ENCODE measurements around the gene LSM10.
A peak's percentile ranks its signal among the peaks of the same experiment; 100 is the strongest.

Gene LSM10

DNA sequence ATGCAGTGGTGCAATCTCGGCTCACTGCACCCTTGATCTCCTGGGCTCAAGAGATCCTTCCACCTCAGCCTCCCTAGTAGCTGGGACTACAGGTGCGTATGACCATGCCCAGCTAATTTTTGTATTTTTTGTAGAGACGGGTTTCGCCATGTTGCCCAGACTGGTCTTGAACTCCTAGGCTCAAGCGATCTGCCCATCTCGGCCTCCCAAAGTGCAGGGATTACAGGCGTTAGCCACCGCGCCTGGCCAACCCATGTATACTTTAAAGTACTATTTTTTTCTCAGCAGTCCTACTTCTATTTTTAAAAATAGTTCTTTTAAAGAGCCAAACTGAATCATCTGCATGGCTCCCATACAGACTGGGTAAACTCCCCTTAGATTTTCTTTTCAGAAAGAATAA is 15.5 kb downstream of the LSM10 start:
- DNase-seq = no peak

DNA sequence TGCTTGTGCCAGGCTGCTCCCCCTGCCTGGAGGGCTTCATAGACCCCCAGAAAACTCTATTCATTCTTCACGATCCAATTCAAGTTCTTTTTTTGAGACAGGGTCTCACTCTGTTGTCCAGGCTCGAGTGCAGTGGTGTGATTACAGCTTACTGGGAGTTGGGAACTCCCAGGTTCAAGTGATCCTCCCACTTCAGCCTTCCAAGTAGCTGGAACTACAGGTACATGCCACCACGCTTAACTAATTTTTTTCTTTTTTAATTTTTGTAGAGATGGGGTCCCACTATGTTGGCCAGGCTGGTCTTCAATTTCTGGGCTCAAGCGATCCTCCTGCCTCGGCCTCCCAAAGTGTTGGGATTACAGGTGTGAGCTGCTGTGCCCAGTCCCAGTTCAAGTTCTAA is 16.3 kb downstream of the LSM10 start:
- DNase-seq = no peak

DNA sequence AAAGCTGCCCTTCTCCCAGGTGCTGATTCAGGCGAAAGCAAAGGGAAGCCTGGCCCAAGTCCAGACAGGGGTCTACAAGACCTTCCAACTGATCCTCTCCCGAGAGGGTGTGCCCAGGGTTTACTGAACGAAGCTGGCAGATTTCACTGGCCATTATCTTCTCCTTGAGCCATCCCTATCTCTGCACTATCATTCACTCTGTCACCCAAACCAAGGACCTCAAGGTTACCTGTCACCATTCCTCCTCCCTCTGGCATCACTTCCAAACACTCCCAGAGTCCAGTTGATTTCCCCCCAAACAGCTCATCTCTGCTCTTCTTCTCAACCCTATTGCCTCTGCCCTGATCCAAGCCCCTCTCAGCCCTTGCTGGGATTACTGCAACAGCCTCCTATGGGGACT is 16.9 kb downstream of the LSM10 start:
- no peak for DNase-seq

DNA sequence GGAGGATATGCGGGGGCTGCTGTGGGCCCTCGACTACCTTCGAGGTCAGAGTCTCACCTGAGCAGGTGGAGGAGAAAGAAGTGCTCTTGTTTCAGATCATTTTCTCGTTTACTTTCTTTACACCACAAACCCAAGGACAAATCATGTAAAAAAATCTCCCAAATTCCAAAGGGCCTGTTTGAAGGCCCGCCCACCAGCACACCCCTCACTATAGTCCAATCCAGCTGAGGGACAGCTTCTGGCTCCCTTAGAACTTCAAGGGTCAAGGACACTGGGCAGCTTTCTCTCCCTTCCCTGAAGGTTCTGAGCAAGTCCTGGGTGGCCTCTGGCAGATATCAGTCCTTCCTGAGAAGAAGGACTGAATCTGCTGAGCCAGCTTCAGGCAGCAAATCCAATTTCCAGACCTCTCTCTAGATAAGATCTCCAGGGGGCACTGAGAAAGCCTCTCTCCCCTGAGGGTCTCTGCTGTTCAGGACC is 17.5 kb downstream of the LSM10 start:
- no peak for DNase-seq

DNA sequence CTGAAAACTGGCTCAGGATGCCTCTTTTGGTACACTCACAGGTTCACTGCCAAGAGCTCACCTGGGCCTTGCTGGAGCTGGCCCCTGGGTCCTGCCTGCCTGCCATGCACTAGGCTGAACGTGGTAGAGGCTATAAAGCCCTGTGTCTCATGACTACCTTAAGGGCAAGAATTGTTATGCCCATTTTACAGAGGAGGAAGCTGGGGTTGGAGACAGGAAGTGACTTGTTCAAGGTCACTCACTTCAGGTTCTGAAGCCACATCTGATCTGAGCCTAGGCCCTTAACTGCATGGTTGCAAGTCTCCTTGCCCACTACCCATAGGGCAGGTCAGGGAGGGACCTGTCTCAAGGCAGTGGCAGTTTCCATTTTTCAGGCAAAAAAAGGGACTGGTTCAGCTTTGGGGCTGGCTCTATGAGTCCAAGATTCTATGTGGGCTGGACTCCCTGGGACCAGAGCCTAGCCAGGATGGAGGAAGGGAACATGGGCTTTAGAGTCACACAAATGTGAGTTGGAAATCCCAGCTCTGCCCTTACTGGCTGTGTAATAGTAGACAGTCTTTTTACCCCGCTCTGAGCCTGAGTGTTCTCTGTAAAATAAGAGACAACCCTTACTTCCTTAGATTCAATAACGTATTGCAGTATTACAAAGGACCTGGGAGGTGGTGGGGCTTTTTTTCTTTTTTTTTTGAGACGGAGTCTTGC is 19.8 kb downstream of the LSM10 start:
- DNase-seq = no peak

DNA sequence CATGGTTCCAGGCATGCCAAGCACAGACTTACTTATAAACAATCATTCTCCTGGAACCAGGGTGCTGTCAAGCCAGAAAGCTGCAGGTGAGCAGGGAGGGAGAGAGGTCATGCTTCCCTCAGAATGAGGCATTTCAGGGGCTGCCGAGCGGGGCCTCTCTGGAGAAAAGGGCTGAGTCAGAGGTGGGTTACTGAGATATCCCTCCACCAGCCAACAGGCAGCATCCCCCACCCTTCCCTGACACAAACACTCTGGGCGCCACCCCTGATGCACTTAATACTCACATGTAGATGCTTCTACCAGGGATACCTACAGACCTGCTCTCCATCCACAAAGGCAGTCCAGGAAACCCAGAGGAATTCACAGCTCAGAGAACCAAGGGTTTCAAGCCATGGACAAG is 25.1 kb downstream of the LSM10 start:
- no peak for DNase-seq

DNA sequence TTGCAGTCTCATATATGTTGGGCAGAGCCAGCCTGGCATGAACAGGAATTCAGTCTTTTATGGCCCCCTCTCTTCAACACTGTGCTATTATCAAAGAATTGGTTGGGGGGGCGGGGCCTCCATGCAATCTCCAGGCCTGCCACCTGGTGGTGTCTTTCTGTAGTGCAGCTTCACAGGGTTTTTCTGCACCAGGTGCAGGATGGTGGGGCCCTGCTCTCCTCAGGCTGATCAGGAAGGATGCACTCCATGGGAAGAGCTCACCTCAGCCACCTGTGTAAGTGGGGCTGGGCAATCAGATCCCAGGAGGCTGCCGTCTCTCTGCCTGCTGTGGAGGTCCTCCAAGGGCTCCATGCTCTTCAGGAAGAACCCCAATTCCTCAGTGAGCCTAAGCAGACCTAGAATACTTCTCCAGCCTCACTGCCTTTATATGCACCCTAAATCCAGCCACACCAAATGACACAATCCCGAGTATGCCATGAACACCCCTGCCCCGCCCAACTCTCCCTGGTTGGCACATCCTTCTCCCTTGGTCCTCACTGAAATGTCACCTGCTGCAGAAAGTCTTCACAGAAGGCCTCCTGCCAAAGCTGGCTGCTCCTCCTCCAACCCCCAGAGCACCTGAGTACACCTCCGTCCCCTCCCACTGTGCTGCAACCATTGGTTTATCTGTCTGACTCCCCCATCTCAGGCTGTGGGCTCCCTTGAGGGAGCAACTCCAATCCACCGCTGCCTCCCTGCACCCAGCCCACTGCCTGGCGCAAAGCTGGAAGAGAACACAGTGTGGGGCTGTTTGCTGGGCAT is 28.4 kb downstream of the LSM10 start:
- peak; percentile 21 for DNase-seq

DNA sequence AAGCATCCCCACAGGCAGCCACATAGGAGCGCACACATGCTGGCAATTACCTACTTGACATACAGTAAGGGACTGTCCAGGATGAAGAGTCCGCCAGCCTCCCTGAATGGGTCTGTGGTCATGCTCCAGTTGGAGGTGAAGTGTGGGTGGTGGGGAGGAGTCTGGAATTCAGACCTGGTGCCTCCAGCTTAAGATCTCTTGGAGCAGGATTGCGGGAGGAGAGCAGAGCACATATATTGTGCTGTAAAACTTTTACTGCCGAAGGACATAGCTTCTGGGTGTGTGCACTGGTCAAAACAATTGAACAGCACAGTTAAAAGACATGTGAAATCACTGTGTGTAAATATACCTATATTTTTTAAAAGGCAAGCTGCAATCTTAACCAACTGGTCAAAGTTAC is 29.9 kb downstream of the LSM10 start:
- no peak for DNase-seq

DNA sequence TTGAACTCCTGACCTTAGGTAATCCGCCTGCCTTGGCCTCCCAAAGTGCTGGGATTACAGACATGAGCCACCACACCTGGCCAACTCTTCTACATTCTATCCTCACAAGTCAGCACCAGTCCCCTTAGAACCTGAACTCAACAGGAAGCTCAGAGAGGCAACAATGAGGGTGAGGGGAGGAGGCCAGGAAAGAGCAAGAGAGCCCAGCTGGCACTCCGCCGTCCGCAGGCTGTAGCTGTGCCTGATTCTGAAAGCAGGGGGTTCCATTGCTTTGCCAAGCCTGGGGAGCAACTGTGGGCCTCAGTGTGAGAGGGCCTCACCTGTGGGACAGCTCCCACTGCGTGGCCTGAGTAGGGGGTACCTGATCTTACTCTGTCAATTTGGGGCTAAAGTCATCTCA is 30.6 kb downstream of the LSM10 start:
- DNase-seq = no peak

DNA sequence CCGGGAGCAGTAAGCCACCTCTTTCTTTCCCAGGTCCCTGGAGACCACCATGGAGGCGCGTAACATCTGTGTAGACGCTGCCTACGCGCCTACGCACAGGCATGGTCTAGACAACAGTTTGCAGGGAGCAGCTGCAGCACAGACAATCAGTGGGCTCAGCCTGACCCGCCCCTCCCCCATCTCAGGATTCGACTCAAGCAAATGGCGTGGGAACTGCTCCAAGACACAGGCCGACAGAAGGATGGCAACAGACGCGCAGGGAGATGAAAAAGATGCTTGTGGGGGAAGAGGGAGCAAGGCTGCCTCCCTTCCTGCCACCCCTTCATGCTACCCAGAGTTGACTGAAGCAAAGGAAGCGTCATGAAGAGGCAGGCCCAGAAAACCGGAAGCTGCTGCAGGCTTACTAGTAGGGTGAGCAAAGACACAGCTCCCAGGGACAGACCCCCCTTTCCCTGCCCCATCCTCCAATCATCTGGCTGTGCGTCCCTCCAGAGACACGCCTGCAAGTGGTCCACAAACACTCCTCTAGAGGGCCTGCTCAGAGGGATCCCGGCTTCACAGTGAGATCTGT is 31.5 kb downstream of the LSM10 start:
- DNase-seq = no peak

DNA sequence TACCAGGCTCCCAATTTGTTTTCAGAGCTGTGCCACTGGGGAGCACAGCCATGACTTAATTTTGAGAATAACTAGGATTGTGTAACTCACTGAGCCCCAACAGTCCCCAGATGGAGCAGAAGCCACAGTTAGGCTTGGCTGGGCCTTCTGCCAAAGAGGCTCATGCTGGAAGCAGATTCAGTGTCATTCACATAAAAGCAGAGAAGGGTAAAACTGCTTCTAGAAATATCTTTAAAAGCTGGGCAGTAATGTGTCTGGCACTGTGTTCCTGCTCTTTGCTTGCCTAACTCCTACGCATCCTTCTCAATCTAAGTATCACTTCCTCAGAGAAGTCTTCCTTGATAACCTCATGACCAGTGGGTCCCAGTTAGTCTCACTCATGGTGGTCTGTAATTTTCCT is 32.3 kb downstream of the LSM10 start:
- DNase-seq = no peak

DNA sequence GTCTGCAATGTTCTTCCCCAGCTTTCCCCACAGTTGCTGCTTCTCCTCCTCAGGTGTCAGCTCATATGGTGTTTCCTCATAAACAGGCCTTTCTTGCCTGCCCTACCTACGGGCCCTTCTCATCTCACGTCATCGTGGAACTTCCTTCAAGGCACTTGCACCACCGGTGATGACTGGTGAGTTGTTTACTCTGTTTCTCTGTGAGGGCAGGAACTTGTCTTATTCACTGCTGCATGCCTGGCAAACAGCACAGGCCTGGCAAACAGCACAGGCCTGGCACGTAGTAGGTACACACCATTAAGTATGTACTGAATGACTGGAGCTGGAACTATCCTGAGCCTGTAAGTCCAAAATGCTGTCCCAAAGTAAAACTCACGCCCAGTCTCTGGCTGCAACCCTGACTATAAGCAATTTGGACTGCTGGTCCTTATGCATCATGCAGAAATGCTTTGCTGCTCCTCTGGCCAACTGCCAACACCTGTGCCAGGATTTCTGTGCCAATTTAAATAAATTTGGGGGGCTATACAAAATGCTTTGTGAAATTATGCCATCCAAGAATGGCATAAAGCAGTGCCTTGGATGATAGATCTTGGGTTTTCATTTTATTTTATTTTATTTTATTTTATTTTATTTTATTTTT is 37.7 kb downstream of the LSM10 start:
- DNase-seq = no peak

DNA sequence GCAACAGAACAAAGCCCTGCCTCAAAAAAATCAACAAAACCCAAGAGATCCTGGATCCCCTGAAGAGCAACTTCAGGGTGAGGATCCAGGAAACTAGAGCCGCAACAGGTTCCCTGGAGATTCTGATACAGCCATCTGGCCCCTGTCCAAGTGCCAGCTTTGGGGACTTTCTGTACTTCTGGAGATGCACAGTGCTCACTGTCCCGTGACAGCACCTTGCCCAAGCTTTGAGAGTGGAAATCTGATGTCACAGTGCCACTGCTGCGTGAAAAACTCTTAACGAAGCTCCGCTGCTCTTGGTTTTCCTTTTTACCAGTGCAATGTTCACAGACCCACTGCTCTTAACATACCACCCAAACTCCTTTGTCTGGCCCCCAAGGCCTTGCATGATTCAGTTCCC is 38.3 kb downstream of the LSM10 start:
- DNase-seq = no peak

DNA sequence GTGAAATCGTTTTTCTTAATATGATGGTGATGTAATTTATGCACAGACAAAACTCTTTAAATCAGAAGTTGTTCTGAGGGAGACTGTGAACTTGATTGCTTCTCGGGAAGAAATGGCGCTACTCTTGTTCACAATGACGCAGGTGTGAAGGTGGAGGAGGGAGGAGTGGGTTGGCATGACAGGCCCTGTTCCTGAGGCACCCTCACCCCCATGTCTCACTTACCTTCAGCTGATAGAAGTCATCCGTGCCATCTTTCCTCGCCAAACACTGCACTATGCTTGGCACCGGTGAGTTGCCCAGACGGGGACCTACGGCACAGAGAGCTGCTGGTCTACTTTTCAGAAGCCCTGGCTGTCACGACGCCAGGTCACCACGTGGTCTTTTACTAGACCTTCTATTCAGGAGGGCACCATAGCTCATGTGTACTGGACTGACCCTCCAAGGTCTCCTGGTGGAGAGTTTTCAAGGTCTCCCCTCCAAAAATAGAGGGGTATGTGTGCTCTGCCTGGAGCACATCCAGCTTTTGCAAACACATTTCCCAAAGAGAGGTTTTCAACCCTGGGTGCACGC is 39.1 kb downstream of the LSM10 start:
- no peak for DNase-seq

DNA sequence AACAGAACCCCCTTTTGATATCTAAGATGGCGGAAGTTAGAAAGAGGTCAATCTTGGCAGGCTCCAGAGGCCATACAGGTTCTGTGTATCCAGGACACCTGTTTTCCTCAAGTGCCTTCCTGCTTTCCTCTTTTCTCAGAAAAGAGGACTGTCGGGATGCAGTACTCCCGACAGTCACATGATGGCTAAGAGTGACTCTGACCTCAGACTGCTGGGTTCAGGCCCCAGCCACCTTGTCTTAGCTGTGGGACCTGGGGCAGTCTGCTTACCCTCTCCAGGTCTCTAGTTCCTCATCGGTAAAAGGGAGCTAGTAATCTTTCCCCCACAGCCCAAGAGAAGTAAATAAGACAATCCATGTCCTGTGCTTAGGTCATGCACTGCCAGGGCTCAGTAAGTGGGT is 41.9 kb downstream of the LSM10 start:
- DNase-seq = no peak

DNA sequence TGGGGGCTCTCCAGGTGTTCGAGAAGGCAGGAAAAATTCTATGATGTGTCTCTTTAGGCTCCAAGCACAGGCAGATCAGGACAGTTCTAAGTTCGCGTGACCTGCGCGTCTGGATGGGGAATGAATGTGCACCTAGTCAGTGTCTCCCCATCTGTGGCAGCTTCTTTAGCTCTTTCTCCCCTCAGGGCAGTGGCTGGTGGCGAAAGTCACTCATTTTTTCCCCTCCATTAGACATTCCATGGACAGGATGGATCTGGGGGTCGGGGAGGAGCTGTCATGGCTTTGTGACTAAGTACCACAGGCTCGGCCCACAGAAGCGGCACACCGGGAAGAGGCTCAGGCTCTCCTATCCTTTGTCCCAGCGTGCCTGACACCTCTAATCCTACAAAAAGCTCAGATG is 43.2 kb downstream of the LSM10 start:
- DNase-seq = no peak

DNA sequence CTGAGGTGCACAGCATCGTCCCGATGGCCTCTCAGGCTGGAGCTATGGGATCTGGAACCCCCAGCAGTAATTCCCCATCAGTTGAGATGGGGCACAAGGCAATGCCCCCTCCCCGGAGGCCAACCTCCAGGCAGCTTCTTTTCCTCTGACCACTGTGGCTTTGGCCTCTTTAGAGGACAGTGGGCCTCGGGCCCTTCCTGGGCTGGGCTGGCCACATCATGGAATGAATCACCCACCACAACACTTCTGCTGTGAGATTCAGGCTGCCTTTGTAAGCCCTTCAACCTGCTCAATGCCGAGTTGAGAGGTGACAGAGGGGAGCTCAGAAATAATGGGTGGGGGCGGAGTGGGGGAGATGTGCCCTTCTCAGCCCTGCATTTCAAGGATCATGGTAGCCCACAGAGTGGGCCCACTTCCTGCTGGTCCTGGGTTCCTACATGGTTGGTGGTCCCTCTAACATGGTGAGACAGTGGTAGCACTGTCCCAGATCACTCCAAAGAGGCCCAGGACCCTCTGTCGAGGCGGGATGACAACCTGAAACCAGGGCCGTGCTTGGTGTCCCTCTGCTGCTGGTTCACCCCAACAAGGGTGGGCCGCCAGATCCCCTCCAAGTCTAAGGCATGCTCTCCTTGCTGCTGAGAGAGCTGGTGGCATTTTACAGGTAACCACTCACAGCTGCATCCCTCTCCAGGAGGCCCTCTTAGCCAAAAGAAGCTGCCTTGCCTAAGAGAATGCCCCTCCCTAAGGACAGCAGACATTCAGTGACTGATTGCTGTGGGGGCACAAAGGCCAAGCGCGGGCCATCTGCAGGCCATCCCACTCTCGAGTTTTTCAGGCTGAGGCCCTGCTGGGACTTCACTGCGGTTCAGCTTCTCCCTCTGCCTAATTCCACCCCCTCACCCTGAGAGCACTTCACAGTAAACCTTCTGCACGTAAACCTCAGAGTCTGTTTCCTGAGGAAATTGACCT is 44.5 kb downstream of the LSM10 start:
- no peak for DNase-seq

DNA sequence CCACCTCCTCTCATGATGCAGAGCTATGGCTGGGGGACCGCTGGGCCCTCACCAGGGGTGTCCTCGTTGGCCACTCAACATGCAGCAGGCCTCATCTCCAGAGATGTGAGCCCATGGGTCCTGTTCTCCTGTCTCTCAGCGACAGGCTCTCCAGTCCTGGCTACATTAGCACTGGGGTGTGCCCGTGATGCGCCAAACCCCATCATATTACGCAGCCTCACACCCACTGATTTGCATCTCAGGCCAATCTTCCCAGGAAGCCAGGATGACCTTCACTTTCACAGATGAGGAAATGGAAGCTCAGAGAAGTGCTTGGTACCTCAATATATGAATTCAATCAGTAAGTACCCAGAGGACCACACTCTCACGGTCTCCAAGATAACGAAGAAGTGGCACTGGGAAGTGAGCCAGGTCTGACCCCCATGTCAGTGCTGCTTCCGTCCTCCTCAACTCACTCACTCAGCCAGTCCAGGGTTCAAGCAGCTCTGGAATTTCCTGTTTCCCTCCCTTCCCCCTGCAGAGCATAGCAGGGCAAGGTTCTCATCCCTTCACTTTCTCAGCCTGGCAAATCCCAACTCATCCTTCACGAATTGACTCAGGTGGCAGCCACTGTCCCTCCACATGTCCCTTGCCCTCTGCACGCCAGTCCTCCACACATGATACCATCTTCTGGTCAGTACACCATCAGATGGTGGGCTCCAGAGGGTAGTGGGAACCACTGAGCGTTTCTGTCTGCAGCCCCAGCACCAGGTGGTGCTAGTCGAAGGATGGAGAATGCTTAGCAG is 45.4 kb downstream of the LSM10 start:
- no peak for DNase-seq

DNA sequence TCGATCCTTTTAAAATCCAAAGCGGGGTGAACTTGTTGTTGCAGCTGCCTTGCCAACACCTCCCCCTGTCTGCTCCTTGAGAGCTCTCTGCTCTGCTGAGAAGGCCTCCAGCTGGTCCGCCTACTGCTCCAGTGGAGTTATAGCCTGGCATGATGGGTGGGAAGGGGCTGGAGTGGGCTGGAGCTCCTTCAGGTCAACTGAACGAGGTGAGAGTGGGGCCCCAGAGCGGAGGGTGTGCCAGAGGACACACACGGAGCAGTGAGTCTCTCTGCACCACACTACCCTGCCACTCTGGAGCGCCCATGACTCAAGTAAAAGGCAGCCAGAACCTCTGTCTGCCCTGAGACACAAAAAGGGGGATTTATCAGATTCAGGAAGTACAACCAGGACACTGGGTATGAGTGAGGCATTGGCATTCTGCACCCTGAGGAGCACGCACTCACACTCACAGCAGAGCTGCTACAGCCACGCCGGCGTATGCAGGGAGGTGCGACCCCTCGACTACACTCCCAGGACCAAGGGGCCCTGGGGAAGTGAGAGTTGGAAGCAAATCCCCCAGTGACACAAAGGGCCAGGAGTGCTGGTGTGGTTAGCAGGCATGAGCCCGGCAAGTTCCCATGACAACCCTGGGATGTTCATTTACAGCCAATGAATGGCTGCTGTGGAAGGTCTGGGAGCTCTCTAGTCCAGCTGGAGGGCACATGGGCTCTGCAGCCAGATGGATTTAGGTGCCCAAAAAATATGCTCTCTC is 46.3 kb downstream of the LSM10 start:
- no peak for DNase-seq

DNA sequence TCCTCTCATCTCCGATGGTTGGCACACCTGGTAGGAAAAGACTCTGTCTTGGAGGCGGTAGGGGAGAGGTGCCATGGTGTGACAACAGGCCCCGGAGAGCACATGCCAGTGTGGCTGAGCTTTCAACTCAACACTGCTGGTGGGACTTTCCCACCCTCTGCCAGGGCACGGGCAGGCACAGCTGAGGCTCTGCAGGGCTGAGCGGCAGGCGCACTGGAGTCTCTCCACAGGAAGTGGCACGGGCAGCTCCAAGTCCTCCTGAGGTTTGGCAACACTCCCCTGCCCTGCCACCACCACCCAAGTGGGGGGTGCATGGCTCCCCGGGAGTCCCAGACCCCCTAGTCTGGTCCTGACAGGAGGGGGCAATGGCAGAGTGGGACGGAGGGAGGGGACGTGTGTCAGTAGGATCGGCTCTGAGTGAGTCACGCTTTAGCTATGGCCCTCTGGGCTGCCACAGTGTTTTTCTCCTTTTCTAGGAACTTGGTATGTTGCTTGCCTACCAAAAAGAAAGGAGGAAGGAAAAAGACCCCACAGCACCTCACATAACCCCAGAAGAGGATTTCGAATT is 47.0 kb downstream of the LSM10 start:
- DNase-seq = no peak
